Large intestine (tissue), 3 donors: ENCODE data around the gene JAK1. TPM values are rescaled to one million over a fixed set of nuclear protein-coding genes. Genes with fewer than 3 reads are reported as not detected.

ENCODE experiments used
- DNase-seq, 2 donors: peaks; one replicate each; pipeline versions ENCODE4 v3.0.0 to v3.0.0-alpha.2; 2013
- H3K27ac ChIP-seq: one replicate; pipeline ENCODE4 v1.5.1; 2013; ENCODE audit warnings: low read length
- H3K27me3 ChIP-seq: 2 replicates; pipeline ENCODE4 v1.6.1; 2013; ENCODE audit warnings: low read length; ENCODE audit not compliant: control insufficient read depth, insufficient read depth
- H3K36me3 ChIP-seq: 2 replicates; pipeline ENCODE4 v1.6.1; 2013; ENCODE audit warnings: low read length; ENCODE audit not compliant: control insufficient read depth, insufficient read depth
- H3K4me1 ChIP-seq: one replicate; pipeline ENCODE4 v1.6.1; 2013; ENCODE audit warnings: low read length; ENCODE audit not compliant: control insufficient read depth, insufficient read depth
- H3K4me3 ChIP-seq: one replicate; pipeline ENCODE4 v1.5.1; 2013; ENCODE audit warnings: low read length
- H3K9me3 ChIP-seq: one replicate; pipeline ENCODE4 v1.6.1; 2013; ENCODE audit warnings: mild to moderate bottlenecking, low read depth, low read length, moderate library complexity; ENCODE audit not compliant: control insufficient read depth
- WGBS: methylation state at CpG from one replicate; pipeline ENCODE4 v1.1.5; 2013; ENCODE audit warnings: low lambda C conversion rate; ENCODE audit not compliant: insufficient coverage; 5-methylcytosine and 5-hydroxymethylcytosine counted together
- polyA plus RNA-seq: library from polyadenylated mRNA; unstranded; fragments of 120-200 nt; gene quantifications from one replicate; pipeline ENCODE4 v1.2.1, GENCODE V29; 2013

The JAK1 gene
- polyA plus RNA-seq, 1 donor = 69.1 TPM

GRCh38 chr1:64893921-64894320, 72.4 kb downstream of the JAK1 start:
- Histone ChIP-seq H3K9me3 (no peaks in the 10 kb centered on the region), H3K36me3 (no peaks in the 10 kb centered on the region), H3K4me1 (peaks cover 11% of the 10 kb centered on the region), H3K27me3 (no peaks in the 10 kb centered on the region), H3K4me3 (no peak overlapping the region), H3K27ac (no peak overlapping the region)
- no CpG with 5 or more reads among the region's 4 CpGs for WGBS
- no peak for DNase-seq

DNA sequence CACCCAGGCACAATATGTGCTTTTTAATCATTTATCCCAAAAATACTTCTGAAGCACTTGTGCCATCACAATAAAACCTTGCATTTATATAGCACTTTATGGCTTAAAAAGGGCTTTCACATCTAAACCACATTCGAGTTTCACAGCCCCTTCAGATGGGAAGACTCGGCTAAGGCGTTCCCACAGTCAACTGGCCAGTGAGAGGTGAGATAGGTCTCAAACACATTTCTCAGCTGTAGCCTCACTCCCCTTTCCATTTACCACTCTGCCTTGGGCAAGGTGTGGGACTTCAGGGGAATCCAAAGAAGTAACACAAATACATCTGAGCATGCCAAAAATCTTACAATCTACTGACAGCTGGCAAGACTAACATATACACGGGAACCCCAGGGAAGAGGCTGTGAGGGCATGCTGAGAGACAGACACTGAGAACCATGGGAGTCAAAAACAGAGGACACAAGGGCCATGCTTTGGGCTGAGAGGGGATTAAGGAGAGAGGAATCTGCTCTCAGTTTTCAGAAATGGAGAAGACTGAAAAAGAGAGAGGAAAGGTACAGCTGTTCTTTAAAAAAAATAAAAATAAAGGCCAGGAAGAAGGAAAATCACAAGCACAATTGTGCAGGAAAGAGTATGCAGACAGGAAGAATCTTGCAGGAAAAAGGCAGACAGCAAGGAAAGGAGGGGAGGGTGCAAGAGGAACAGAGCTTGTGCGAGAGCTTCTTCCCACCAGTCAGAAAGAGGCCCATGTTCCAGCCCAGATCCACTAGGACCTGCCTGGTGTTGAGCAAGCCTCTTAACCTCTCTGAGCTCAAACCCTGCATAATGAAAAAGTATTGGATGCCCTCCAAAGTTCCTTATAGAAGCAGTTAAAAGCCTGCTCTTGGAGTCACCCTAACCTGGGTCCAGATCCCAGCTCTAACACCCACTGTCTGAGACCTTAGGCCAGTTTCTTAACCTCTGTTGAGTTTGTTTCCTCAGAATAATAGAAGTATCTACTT, 73.5 kb downstream of the JAK1 start:
- no peak overlapping the region for H3K4me3 ChIP-seq
- peaks cover 4% of the 10 kb centered on the region for H3K4me1 ChIP-seq
- no peaks in the 10 kb centered on the region for H3K9me3 ChIP-seq
- H3K36me3 ChIP-seq = no peaks in the 10 kb centered on the region
- no peak overlapping the region for H3K27ac ChIP-seq
- H3K27me3 ChIP-seq = no peaks in the 10 kb centered on the region
- 40% methylated on average over 1 of the region's 5 CpGs for WGBS
- no peak for DNase-seq

- WGBS = no CpG with 5 or more reads among the region's 3 CpGs
- no peak overlapping the region for H3K27ac ChIP-seq
- H3K4me1 ChIP-seq = no peaks in the 10 kb centered on the region
- no peak for DNase-seq
- no peaks in the 10 kb centered on the region for H3K9me3 ChIP-seq
- H3K4me3 ChIP-seq = no peak overlapping the region
- no peaks in the 10 kb centered on the region for H3K36me3 ChIP-seq
- H3K27me3 ChIP-seq = no peaks in the 10 kb centered on the region
Measured at GRCh38 chr1:64891448-64891825, 74.9 kb downstream of the JAK1 start.

DNA sequence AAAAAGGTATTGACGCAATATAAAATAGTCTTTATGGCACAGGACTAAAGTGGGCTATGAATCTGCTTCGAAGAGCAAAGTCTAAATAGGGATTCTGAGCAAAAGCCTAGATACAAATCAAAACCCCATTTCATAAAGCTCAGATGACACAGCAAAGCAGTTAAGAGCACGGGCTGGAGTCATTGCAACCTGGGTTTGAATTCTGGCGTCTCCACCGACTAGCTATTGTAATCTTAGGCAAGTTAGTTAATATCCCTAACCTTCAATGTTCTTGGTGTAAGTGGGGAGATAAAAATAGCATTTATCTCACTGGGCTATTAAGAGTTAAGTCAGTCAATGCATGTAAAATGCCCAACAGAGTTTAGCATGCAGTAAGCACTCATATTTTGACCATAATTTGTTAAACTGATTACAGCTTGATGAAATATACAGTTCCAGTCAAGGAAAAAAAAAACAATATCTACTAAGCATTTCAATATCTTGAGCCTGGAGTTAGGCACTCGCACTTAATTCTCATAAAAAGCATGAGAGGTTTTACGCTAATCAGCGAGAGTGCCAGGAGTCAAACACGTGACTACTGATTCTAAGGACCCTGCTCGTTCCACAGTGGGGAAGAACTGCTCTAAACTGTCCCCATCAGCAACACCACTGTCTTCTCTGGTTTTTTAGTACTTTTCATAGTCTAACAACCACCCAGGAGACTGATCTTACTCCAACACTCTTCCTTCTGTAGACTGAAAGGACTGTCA, 75.5 kb downstream of the JAK1 start:
- 80% methylated on average over 1 of the region's 10 CpGs for WGBS
- Histone ChIP-seq H3K36me3 (no peaks in the 10 kb centered on the region), H3K27ac (no peak overlapping the region), H3K9me3 (no peaks in the 10 kb centered on the region), H3K4me3 (no peak overlapping the region), H3K27me3 (no peaks in the 10 kb centered on the region), H3K4me1 (no peaks in the 10 kb centered on the region)
- DNase-seq = no peak

DNA sequence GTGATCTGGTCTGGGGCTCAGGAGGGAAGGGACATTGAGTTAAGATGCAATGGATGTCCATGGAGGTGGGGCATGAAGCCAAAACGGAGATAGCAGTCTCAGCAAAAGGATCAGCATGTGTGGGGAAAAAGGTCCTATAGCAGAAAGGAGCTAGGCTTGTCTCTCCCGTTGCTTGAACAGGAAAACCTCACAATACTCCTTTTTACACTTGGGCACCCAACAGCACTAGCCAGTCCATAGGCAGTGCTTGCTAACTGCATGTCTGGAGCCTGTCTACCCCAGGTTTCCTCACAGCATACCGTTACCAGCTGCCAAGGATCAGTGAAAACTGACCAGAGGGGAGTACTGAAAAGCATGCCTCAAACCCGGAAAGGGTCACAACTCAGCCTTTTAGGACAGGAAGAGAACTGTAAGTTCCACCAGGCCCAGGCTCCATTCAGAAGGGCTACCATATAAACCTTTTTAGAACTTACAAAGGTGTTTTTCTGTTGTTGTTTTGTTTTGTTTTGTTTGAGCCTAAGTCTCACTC, 78.6 kb downstream of the JAK1 start:
- Histone ChIP-seq H3K36me3 (peaks cover 15% of the 10 kb centered on the region), H3K27ac (no peak overlapping the region), H3K4me1 (no peaks in the 10 kb centered on the region), H3K27me3 (no peaks in the 10 kb centered on the region), H3K4me3 (no peak overlapping the region), H3K9me3 (no peaks in the 10 kb centered on the region)
- WGBS = 100% methylated on average over 1 of the region's 4 CpGs
- DNase-seq = no peak

DNA sequence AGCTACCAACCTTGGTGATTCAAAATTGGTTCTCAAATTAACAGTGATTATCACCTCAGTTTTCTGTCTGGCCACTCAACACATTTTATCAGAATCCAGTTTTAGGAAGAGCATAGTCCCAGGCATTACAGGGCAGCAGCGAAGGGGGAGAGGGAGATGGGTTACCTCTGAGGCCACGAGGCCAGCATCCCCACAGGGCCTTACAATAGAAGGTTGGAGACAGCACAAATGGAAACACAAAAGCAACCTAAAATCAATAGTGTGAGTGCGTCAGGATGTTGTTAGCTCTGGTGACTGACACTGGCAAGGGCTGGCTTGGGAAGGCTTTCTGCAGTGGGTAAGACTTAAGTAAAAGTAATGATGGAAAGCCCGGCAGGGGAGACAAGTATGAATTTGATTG, 79.5 kb downstream of the JAK1 start:
- Histone ChIP-seq H3K27me3 (no peaks in the 10 kb centered on the region), H3K36me3 (peaks cover 22% of the 10 kb centered on the region), H3K9me3 (no peaks in the 10 kb centered on the region), H3K27ac (no peak overlapping the region), H3K4me1 (no peaks in the 10 kb centered on the region), H3K4me3 (no peak overlapping the region)
- no peak for DNase-seq
- WGBS = 100% methylated on average over 1 of the region's 4 CpGs

DNA sequence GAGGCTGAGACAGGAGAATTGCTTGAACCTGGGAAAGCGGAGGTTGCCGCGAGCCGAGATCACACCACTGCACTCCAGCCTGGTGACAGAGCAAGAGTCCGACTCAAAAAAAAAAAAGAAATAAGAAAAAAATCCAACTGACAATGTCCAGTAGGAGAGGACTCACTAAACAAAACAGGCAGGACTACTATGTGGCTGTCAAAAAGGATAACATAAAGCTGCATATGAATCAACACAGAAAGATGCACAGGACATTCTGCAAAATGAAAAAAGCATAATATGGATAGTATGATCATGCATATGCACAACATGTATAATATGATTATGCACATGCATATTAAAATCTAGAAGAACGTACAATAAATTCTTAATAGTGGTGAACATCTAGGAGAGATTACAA, 80.7 kb downstream of the JAK1 start:
- Histone ChIP-seq H3K4me1 (no peaks in the 10 kb centered on the region), H3K36me3 (peaks cover 27% of the 10 kb centered on the region), H3K9me3 (no peaks in the 10 kb centered on the region), H3K27me3 (no peaks in the 10 kb centered on the region), H3K4me3 (no peak overlapping the region), H3K27ac (no peak overlapping the region)
- DNase-seq = no peak
- no CpG with 5 or more reads among the region's 6 CpGs for WGBS

DNA sequence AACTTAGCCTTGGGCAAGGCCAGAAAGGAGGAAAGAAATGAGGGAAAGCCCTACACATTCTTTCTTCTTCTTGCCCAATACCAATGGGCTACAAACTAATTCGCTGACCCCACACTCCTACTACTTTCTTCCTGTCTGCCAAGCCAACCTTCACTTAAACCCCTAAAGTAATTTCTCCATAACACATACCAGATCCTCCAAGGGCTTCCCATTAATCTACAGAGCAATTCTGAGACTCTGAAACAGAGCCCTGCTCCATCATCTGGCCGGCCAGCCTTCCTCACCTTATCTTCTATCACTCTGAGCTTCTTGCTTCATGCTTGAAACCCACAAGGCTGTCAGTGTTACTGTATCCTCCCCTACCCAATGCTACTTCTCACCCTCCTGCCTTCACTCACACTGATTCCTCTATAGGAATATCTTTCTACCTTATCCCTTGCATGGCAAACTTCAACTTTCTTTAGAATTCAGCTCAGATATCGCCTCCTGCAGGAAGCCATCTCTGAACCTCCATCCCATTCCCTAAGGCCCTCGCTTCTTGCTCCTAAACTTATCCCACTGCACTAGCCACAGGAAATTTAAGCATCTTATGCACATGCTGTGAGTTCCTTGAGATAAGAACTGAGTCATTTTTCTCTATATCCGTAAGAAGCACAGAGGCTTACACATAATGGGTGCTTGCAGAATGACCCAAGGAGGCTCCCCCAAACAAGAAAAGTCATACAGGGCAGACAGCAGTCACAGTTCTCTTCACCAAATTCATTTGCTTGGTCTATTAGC, 81.9 kb downstream of the JAK1 start:
- Histone ChIP-seq H3K4me3 (no peak overlapping the region), H3K27ac (no peak overlapping the region), H3K27me3 (no peaks in the 10 kb centered on the region), H3K9me3 (no peaks in the 10 kb centered on the region), H3K36me3 (peaks cover 27% of the 10 kb centered on the region), H3K4me1 (no peaks in the 10 kb centered on the region)
- no peak for DNase-seq
- 100% methylated on average over 2 of the region's 5 CpGs for WGBS

- no CpG with 5 or more reads among the region's 11 CpGs for WGBS
- DNase-seq = no peak
- peaks cover 2% of the 10 kb centered on the region for H3K4me1 ChIP-seq
- H3K4me3 ChIP-seq = no peak overlapping the region
- peaks cover 36% of the 10 kb centered on the region for H3K36me3 ChIP-seq
- H3K27me3 ChIP-seq = no peaks in the 10 kb centered on the region
- H3K27ac ChIP-seq = no peak overlapping the region
- no peaks in the 10 kb centered on the region for H3K9me3 ChIP-seq
Measured at GRCh38 chr1:64882574-64883255, 83.6 kb downstream of the JAK1 start.
